OCI-LY7 (cell line): ENCODE data around the gene RNASEH2A. TPM values are rescaled to one million over a fixed set of nuclear protein-coding genes. Genes with fewer than 3 reads are reported as not detected.
A peak's percentile ranks its signal among the peaks of the same experiment; 100 is the strongest.

Source experiments
- BruUV-seq: library from RNA; stranded (reverse); fragments of 400-500 nt; replicated peaks from 2 replicates; lab custom pipeline; 2021; lab: Mats Ljungman, UMichigan
- CTCF ChIA-PET: fragments of 300-600 bp; sonication (Branson Sonifier 250); formaldehyde crosslinking; loops from one replicate; lab custom pipeline; 2022; ENCODE audit warnings: antibody characterized with exemption; ENCODE audit not compliant: unreplicated experiment; lab: Charles Lee
- POLR2A ChIA-PET: fragments of 300-600 bp; sonication (Branson Sonifier 250); formaldehyde crosslinking; loops from one replicate; lab custom pipeline; 2022; ENCODE audit warnings: antibody characterized with exemption; lab: Charles Lee
- DNase-seq: peaks from one replicate; pipeline ENCODE4 v3.0.0-alpha.2; 2015; ENCODE audit warnings: low spot score
- H2AFZ ChIP-seq: fragments of 200-600 bp; sonication (generic), shearing (Covaris generic); 2 replicates; pipeline ENCODE4 v1.6.1; 2014; ENCODE audit warnings: mild to moderate bottlenecking, antibody characterized with exemption, low read length, moderate library complexity
- H3K27ac ChIP-seq: fragments of 200-600 bp; sonication (generic); 2 replicates; pipeline ENCODE4 v1.5.1; 2014; ENCODE audit warnings: mixed run types, low read depth, mild to moderate bottlenecking, moderate library complexity, low read length, inconsistent platforms; ENCODE audit not compliant: poor library complexity, severe bottlenecking
- H3K36me3 ChIP-seq: fragments of 200-600 bp; sonication (generic); 2 replicates; pipeline ENCODE4 v1.6.1; 2014; ENCODE audit warnings: mild to moderate bottlenecking, antibody characterized with exemption, low read length, moderate library complexity, mixed read lengths; ENCODE audit not compliant: insufficient read depth
- H3K4me1 ChIP-seq: fragments of 200-600 bp; sonication (generic); 2 replicates; pipeline ENCODE4 v1.5.1; 2014; ENCODE audit warnings: mild to moderate bottlenecking, low read length; ENCODE audit not compliant: insufficient read depth, poor library complexity, severe bottlenecking
- H3K4me2 ChIP-seq: fragments of 200-600 bp; sonication (generic); 2 replicates; pipeline ENCODE4 v1.6.1; 2014; ENCODE audit warnings: mild to moderate bottlenecking, low read length
- H3K4me3 ChIP-seq: fragments of 200-600 bp; sonication (generic); 2 replicates; pipeline ENCODE4 v1.5.1; 2014; ENCODE audit warnings: mild to moderate bottlenecking, low read depth, low read length; ENCODE audit not compliant: poor library complexity, severe bottlenecking
- H3K79me2 ChIP-seq: fragments of 200-600 bp; sonication (generic); 2 replicates; pipeline ENCODE4 v1.6.1; 2016; ENCODE audit warnings: low read depth, mild to moderate bottlenecking, low read length, moderate library complexity, mixed read lengths; ENCODE audit not compliant: insufficient read depth
- H3K9me2 ChIP-seq: fragments of 200-600 bp; sonication (generic); 2 replicates; pipeline ENCODE4 v1.6.1; 2016; ENCODE audit warnings: mild to moderate bottlenecking, low read length, mixed read lengths; ENCODE audit not compliant: insufficient read depth
- H3K9me3 ChIP-seq: fragments of 200-600 bp; sonication (generic); 2 replicates; pipeline ENCODE4 v1.6.1; 2014; ENCODE audit warnings: mild to moderate bottlenecking, mixed run types, low read length, mixed read lengths
- H4K20me1 ChIP-seq: fragments of 200-600 bp; sonication (generic); 2 replicates; pipeline ENCODE4 v1.6.1; 2014; ENCODE audit warnings: mild to moderate bottlenecking, antibody characterized with exemption, low read length, moderate library complexity, mixed read lengths; ENCODE audit not compliant: insufficient read depth
- CTCF ChIP-seq: fragments of 200-600 bp; sonication (generic); conservative IDR thresholded peaks from 2 replicates; pipeline ENCODE4 v1.5.1; 2014; ENCODE audit warnings: mild to moderate bottlenecking, antibody characterized with exemption, low read length, moderate library complexity, mixed read lengths
- EZH2phosphoT487 ChIP-seq: fragments of 200-600 bp; sonication (generic); IDR thresholded peaks from 2 replicates; pipeline ENCODE4 v1.6.1; 2018; ENCODE audit warnings: low read depth, borderline replicate concordance, mild to moderate bottlenecking, mixed run types, antibody characterized with exemption, low read length, moderate library complexity, mixed read lengths
- intact Hi-C: fragments of 100-400 bp; cut with micrococcal nuclease; formaldehyde crosslinking; loops from one replicate; pipeline ENCODE4 v1.10.0; 2022; ENCODE audit not compliant: unreplicated experiment
- total RNA-seq, 2 experiments: library from RNA; depleted of rRNA in 1 of 2; stranded (reverse); fragments of >200 nt in 1 of 2; shearing (Covaris generic) in 1 of 2; gene quantifications; 2 replicates each; pipeline ENCODE4 v1.2.3, GENCODE V29; 2014 to 2022

The RNASEH2A gene
- total RNA-seq, 2 experiments from 2014 or later = 86.0 to 115 TPM

DNA sequence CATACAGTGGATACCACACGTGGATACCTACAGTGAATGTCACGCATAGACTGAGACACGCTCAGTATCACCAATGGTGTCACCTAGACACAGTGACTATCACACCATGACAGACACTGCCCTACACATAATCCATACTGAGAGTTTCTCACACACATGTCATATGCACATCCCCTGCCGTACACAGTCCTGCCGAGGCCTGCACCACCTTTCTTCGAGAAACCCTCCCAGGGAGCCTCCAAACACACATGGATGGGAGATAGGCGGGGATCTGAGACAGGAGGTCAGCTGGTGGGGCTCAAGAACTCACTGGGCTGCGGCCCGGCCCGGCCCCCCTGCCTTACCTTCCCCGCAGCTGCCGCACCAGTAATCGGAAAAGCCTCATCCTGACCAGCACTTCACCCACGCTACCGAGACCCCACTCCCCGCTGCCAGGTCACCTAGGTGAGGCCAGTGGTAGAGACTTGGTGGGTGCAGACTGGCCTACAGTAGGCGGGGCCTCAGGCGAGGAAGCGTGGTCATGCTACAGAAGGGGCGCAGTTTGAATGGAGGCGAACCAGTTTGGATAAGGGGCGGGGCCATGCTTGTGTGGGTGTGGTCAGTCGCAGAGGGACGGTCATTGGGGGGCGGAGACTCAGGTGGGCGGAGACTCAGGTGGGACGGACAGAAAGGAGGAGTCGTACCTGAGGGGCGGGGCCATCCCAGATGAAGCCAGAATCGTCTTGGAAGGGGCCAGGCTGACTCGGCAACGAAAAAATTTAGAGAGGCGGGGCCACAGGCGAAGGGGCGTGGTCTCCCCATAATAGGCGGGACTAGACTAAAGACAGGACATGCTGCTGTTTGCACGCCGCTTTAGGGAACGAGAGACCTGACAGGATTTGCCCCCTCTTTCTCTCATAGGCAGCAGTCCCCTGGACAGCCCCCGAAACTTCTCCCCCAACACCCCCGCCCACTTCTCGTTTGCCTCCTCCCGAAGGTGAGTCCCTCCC is 34.0 kb downstream of the RNASEH2A start:
- ChIA-PET CTCF (no interaction called here), POLR2A (no interaction called here)
- H3K27ac ChIP-seq = no peak overlapping the region
- no peaks in the 10 kb centered on the region for H4K20me1 ChIP-seq
- peaks cover 52% of the 10 kb centered on the region for H3K4me1 ChIP-seq
- no peaks in the 10 kb centered on the region for H3K9me2 ChIP-seq
- H3K9me3 ChIP-seq = no peaks in the 10 kb centered on the region
- intact Hi-C loops = no loop called here
- H3K79me2 ChIP-seq = no peaks in the 10 kb centered on the region
- peak overlapping the region; percentile 12 for H3K4me3 ChIP-seq
- BruUV-seq = no TSS peak
- H3K4me2 ChIP-seq = peak overlapping the region; percentile 90
- no peak overlapping the region for H2AFZ ChIP-seq
- peaks cover 6% of the 10 kb centered on the region; the same call in 1 of the 2 replicates for H3K36me3 ChIP-seq
- DNase-seq = peak; percentile 90
- no peak for TF ChIP-seq EZH2phosphoT487
- no peak; the same call in 1 of the 2 replicates for TF ChIP-seq CTCF

- H3K4me1 ChIP-seq = peaks cover 45% of the 10 kb centered on the region
- no peaks in the 10 kb centered on the region for H4K20me1 ChIP-seq
- ChIA-PET CTCF (no interaction called here), POLR2A (no interaction called here)
- H3K4me2 ChIP-seq = peak overlapping the region; percentile 90
- BruUV-seq = no TSS peak
- TF ChIP-seq CTCF (no peak), EZH2phosphoT487 (no peak)
- H3K9me2 ChIP-seq = no peaks in the 10 kb centered on the region
- no peak overlapping the region for H3K27ac ChIP-seq
- peak overlapping the region; percentile 12 for H3K4me3 ChIP-seq
- intact Hi-C loops = no loop called here
- no peaks in the 10 kb centered on the region for H3K9me3 ChIP-seq
- DNase-seq = no peak
- peaks cover 6% of the 10 kb centered on the region; the same call in 1 of the 2 replicates for H3K36me3 ChIP-seq
- no peaks in the 10 kb centered on the region for H3K79me2 ChIP-seq
- no peak overlapping the region for H2AFZ ChIP-seq
Measured at GRCh38 chr19:12841094-12841493, 34.7 kb downstream of the RNASEH2A start.

DNA sequence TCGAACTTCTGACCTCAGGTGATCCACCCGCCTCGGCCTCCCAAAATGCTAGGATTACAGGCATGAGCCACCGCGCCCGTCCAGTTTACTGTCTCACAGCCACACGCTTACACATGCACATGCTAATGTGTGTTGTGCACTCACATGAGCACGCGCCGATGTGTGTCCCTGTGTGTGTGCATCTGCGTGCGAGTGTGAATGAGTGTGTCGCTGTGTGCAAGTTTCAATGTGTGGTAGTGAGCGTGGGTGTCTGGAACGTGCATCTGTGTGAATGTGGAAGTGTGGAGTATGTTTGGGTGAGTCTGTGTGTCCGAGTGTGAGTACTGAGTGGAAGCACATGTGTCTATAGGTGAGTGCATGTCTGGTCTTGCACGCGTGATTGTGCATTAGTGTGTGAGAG is 36.1 kb downstream of the RNASEH2A start:
- POLR2A ChIA-PET = no interaction called here
- H4K20me1 ChIP-seq = no peaks in the 10 kb centered on the region
- CTCF ChIA-PET = no interaction called here
- peaks cover 6% of the 10 kb centered on the region; the same call in 1 of the 2 replicates for H3K36me3 ChIP-seq
- peaks cover 38% of the 10 kb centered on the region for H3K4me1 ChIP-seq
- H3K27ac ChIP-seq = no peak overlapping the region
- no peak overlapping the region for H3K4me3 ChIP-seq
- no TSS peak for BruUV-seq
- H3K9me3 ChIP-seq = no peaks in the 10 kb centered on the region
- H2AFZ ChIP-seq = no peak overlapping the region
- H3K9me2 ChIP-seq = no peaks in the 10 kb centered on the region
- intact Hi-C loops = no loop called here
- no peaks in the 10 kb centered on the region for H3K79me2 ChIP-seq
- H3K4me2 ChIP-seq = no peak overlapping the region
- no peak for TF ChIP-seq CTCF
- TF ChIP-seq EZH2phosphoT487 = no peak
- no peak for DNase-seq
